ENCODE data around the gene STAT3.
"Not testable (repeated sequence)": the region's sequence is repeated elsewhere in the genome, so short reads cannot be mapped to it uniquely, and the experiment has no call there.

STAT3 gene

DNA sequence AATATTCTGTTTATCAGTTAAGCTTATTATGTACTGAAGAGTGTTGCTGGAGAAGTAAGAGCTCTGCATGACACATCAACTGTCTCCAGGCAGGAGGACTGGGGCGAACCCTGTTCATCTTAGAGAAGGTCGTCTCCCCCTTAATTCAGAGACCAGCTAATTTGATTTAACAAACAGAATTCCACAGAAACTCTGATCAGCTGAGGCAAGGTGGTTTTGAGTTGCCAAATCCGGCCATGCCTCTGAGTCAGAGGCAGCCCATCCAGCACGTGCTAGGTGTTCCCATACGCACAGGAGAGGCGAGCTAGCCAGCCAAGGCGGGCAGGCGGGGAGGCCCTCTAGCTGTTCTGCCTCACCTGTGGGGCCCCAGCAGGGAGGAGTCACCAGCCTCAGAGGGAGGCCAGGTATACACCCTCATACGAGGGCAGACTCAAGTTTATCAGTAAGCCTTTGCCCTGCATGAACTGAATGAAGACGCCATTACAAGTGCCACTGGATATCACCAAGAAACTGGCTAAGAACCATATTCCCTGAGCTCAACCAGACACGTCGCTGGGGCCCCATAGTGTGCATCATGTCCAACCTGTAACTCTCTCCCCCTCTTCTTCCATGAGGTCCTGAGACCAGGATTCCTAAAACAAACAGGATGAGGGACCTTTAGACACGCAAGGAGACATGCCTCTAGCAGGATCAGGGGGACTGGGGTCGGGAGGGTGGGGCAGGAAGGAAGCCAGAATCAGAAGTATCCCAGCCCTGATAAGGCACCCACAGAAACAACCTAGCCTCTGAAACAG lies 74.3 kb downstream of the STAT3 start:
- DNase-seq (ENCODE audit: low read depth), result peak; percentile 80

DNA sequence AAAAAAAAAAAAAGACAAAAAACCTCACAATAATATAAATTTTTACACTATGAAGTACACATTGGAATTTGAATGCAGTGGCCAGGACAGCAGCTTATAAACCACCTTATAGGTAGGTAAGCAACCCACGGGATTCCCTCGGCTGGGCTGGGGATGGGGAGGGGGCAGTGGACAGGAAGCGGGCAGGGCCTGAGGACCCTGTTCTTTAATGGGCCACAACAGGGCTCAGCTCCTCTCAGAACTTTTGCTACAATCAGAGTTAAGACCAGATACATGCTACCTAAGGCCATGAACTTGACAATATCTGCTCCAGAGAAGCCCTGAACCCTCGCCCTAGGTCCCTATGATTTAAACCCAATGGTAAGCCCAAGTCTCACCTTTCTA lies 74.9 kb downstream of the STAT3 start:
- DNase-seq (ENCODE audit: low read depth), result no peak

- DNase-seq (ENCODE audit: low read depth), result peak; percentile 95
Observed at GRCh38 chr17:42312285-42313130, 75.7 kb downstream of the STAT3 start.

DNA sequence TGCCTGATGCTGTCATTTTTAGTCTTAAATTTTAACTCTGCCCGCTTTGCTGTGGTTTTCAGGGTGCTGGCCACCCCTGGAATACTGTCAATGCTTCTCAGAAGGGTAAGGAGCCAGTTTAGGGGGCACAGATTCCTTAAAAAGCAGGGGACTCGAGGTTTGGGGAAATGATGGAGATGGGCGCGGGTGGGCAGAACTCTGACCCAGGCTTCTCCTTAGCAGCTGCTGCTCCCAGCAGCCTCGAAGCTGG lies 76.3 kb downstream of the STAT3 start:
- no peak for DNase-seq (ENCODE audit: low read depth)

DNA sequence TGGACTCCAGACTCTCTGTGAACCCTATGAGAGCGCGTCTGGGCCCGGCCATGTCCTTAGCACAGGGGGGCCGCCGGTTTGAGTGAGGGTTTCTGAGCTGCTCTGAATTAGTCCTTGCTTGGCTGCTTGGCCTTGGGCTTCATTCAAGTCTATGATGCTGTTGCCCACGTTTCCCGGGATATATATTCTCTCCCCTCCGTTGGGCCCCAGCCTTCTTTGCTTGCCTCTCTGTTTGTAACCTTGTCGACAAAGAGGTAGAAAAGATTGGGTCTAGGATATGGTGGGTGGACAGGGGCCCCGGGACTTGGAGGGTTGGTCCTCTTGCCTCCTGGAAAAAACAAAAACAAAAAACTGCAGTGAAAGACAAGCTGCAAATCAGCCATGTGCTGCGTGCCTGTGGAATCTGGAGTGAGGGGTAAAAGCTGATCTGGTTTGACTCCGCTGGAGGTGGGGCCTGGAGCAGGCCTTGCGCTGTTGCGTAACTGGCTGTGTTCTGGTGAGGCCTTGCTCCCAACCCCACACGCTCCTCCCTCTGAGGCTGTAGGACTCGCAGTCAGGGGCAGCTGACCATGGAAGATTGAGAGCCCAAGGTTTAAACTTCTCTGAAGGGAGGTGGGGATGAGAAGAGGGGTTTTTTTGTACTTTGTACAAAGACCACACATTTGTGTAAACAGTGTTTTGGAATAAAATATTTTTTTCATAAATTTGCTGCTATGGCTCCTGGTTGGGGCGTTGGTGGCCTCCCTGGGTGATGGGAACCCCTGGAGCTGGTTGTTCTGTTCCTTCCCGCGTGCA lies 76.8 kb downstream of the STAT3 start:
- peak; percentile 70 for DNase-seq (ENCODE audit: low read depth)

- no peak for DNase-seq (ENCODE audit: low read depth)
Observed at GRCh38 chr17:42310787-42311215, 77.4 kb downstream of the STAT3 start.

- DNase-seq (ENCODE audit: low read depth), result no peak
Observed at GRCh38 chr17:42309986-42310786, 78.1 kb downstream of the STAT3 start.

- DNase-seq (ENCODE audit: low read depth), result no peak
Observed at GRCh38 chr17:42309142-42309541, 79.1 kb downstream of the STAT3 start.

DNA sequence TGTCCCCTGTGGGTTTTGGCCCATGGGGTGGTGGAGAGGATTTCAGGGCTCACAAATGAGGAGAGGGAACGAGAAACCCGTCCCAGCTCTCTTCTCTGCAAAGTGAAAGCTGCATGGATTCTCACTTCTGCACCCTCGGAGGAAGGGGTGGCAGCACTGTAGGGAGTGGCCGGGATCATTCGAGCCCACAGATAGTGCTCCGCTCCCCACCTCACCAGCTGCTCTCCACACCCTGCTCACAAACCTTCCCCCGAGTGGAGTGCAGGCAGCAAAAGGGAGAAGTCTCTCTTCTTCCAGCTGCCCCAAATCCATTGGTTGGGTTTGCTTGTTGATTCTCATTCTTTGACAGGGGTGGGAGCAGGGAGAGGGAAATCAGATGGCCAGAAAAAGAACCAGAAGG lies 79.8 kb downstream of the STAT3 start:
- no peak for DNase-seq (ENCODE audit: low read depth)

DNA sequence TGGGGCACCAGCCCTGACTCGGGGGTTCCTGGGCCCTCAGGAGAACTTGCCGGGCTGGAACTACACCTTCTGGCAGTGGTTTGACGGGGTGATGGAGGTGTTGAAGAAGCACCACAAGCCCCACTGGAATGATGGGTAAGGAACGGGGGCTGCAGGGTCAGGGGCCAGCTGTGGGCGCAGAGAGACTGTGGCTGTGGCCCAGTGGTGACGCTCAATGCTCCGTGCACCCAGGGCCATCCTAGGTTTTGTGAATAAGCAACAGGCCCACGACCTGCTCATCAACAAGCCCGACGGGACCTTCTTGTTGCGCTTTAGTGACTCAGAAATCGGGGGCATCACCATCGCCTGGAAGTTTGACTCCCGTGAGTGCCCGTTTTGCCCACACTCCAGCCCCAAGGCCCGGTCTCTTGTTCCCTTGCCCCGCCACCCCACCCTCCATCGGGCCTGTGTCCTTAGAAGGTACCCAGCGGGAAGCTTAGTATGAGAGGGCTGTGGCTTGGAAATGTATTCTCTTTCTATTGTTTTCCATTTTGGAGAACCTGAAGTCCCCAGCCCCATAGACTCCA lies 80.8 kb downstream of the STAT3 start:
- no peak for DNase-seq (ENCODE audit: low read depth)

DNA sequence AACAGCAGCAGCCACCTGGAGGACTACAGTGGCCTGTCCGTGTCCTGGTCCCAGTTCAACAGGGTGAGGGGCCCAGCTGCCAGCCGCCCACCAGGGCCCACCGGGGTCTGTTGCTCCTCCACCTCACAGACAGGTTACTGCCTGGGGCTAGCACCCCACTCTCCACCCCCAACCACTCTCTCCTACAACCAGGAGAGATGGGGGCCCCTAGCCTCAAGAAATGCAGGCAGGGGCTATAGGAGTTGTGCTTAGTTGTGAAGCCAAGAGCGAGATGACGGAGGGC lies 81.9 kb downstream of the STAT3 start:
- DNase-seq (ENCODE audit: low read depth), result no peak

DNA sequence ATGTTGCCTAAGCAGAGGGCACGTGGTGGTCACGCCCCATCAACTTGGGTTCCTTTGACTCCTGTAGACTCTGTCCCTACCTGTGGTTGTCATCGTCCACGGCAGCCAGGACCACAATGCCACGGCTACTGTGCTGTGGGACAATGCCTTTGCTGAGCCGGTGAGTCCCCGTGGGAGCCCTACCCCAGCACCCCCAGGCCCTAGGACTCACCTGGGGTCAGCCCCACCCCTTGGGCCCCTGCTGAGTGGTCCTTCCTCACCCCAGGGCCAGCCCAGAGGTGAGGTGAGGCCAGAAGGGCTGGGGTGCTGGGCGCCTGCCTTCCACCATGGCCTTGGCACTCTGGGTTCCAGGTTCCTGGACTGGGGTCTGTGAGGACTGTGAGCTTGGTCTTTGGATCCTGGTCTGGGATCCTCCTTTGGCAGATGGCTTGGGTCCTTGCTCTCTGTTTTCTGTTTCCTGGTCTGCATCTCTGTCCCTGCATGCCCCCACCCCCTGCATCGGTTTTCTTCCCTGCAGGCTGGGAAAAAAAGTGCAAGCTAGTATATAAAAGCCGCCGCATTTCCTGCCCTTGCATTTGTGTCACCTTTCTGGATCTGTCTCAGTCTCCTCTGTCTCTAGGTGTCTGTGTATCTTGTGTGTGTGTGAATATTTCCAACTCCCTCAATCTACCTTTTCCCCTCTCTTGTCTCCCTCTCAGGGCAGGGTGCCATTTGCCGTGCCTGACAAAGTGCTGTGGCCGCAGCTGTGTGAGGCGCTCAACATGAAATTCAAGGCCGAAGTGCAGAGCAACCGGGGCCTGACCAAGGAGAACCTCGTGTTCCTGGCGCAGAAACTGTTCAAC lies 82.5 kb downstream of the STAT3 start:
- no peak for DNase-seq (ENCODE audit: low read depth)

GRCh38 chr17:42305031-42305330 lies 83.3 kb downstream of the STAT3 start:
- DNase-seq (ENCODE audit: low read depth), result not testable (repeated sequence)

DNA sequence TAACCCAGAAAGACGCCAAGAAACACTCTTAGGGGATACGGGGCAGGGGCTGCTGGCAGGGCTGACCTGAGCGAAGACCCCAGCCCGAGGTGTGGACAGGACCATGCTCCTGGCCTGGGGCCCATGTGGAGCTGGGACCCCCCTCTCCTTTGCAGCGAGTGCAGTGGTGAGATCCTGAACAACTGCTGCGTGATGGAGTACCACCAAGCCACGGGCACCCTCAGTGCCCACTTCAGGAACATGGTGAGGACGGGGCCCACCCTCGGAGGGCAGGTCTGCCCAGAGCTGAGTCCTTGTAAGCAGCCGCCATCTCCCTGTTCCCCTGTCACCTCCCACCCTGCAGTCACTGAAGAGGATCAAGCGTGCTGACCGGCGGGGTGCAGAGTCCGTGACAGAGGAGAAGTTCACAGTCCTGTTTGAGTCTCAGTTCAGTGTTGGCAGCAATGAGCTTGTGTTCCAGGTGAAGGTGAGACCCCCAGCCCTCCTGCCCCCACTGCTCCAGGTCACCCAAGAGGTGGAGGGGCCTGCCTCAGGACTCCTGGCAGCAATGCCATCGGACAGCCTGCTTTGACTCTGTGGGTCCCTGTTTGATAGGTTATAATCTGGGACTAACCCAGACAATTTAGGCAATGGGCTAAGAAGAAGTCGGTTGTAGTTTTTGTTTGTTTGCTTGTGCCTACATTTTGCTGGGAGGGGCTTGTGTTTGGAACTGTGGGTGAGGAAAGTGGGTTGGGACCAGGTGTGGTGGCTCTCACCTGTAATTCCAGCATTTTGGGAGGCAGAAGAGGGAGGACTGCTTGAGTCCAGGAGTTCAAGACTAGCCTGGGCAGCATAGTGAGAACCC lies 83.8 kb downstream of the STAT3 start:
- no peak for DNase-seq (ENCODE audit: low read depth)

DNA sequence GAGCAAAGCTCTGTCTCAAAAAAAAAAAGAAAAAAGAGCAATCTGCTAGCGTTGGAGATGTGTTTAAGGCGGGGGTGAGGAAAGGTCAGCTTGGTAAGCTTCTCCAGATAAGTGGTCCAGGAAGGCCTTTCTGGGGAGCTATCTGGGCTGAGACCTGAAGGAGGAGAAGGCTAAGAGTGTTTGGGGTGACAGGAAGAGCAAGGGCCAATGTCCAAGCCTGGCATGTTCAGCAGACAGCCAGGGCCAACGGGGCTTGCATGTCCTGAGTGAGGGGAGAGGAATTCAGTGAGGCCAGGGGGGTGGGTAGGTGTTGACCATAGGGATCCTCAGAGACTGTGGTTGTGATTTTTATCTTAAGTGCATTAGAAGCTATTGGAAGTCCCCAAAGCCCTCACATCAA lies 84.5 kb downstream of the STAT3 start:
- no peak for DNase-seq (ENCODE audit: low read depth)

GRCh38 chr17:42301022-42301421 lies 87.2 kb downstream of the STAT3 start:
- no peak for DNase-seq (ENCODE audit: low read depth)

DNA sequence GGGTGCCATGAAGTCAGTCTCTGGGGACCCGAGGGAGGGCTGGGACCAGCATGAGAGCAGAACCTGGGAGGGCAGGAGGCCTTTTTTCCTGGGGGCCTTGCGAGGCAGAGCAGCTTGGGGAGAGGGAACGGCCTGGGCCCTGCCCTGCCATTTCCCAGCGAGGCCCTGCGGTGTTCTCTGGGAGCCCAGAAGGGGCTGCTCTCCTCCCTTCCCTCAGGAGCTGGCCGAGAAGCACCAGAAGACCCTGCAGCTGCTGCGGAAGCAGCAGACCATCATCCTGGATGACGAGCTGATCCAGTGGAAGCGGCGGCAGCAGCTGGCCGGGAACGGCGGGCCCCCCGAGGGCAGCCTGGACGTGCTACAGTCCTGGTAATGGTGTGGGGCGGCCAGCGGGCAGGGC lies 88.3 kb downstream of the STAT3 start:
- not testable (repeated sequence) for DNase-seq (ENCODE audit: low read depth)

DNA sequence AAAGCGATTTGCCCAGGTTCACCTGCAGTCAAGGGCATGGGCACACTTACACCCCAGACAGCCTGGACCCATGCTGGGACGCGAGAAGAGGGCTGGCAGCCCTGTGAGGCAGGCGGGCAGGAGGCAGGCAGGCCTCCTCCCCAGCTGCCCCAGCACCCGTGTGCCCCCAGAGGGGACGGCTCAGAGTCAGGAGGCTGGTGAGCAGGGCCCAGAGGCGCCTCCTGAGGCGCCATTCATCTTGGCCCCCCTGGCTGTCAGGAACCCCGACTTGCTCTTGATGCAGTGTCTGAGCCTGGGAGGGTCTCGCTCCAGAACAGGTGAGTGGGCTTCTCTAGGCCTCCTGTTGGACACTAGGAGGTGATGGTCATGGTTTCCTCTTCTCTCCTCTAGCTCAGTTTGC lies 88.9 kb downstream of the STAT3 start:
- DNase-seq (ENCODE audit: low read depth), result not testable (repeated sequence)

DNA sequence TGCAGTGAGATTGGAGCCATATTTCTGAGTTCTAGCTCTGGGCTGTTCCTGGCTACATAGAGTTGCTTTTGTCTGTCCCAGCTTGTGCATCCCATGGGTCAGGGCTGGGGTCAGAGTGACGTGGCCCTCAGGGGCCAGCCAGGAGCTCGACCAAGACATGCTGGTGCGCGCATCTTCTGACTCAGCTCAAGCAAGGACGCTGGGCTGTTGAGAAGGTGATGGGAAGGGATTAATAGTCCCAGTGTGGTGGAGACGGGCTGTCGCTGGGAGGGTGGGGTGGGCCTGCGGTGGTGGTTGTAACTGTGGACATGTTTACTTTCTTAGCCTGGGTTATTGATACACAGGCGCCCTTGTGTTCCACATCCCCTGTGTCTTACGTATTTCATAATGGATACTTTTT lies 90.5 kb downstream of the STAT3 start:
- not testable (repeated sequence) for DNase-seq (ENCODE audit: low read depth)

GRCh38 chr17:42296012-42296411 lies 92.2 kb downstream of the STAT3 start:
- no peak for DNase-seq (ENCODE audit: low read depth)

All from CMK (cell line).